Activated CD4-positive, alpha-beta memory T cell treated with anti-CD3 and anti-CD28 coated beads, Interleukin-2, amount 10 ng/mL, durations not matched to agents 7 days and 5 days (primary cell): ENCODE measurements around the gene VWA5B1. TPM values are rescaled to one million over a fixed set of nuclear protein-coding genes. Genes with fewer than 3 reads are reported as not detected.
"Not testable (repeated sequence)": the region's sequence is repeated elsewhere in the genome, so short reads cannot be mapped to it uniquely, and the experiment has no call there.

Experiments used
- CTCF ChIA-PET: fragments of 350-600 bp; sonication (Branson Sonifier 250); formaldehyde crosslinking; loops from one replicate; lab custom pipeline; 2021; ENCODE audit warnings: antibody characterized with exemption, inconsistent platforms; lab: Charles Lee
- POLR2A ChIA-PET: fragments of 350-600 bp; sonication (Branson Sonifier 250); formaldehyde crosslinking; loops from one replicate; lab custom pipeline; 2021; ENCODE audit warnings: antibody characterized with exemption; lab: Charles Lee
- DNase-seq: peaks from one replicate; pipeline ENCODE4 v3.0.0-alpha.2; 2020
- H3K27ac Mint-ChIP-seq: one replicate; pipeline ENCODE4 v1.8.0; 2021; ENCODE audit warnings: mild to moderate bottlenecking, mixed read lengths
- H3K27me3 Mint-ChIP-seq: one replicate; pipeline ENCODE4 v1.8.0; 2021; ENCODE audit warnings: mixed read lengths
- H3K36me3 Mint-ChIP-seq: one replicate; pipeline ENCODE4 v1.8.0; 2021; ENCODE audit warnings: low read depth, mixed read lengths
- H3K4me1 Mint-ChIP-seq: one replicate; pipeline ENCODE4 v1.8.0; 2021; ENCODE audit warnings: mixed read lengths
- H3K4me3 Mint-ChIP-seq: one replicate; pipeline ENCODE4 v1.8.0; 2021; ENCODE audit warnings: mild to moderate bottlenecking, mixed read lengths
- H3K9me3 Mint-ChIP-seq: one replicate; pipeline ENCODE4 v1.8.0; 2021; ENCODE audit warnings: mixed read lengths
- total RNA-seq, 2 experiments: library from RNA; stranded (reverse); gene quantifications; one replicate each; pipeline ENCODE4 v1.2.3, GENCODE V29; 2021

The VWA5B1 gene
- total RNA-seq, 2 experiments from 2014 or later: not detected

DNA sequence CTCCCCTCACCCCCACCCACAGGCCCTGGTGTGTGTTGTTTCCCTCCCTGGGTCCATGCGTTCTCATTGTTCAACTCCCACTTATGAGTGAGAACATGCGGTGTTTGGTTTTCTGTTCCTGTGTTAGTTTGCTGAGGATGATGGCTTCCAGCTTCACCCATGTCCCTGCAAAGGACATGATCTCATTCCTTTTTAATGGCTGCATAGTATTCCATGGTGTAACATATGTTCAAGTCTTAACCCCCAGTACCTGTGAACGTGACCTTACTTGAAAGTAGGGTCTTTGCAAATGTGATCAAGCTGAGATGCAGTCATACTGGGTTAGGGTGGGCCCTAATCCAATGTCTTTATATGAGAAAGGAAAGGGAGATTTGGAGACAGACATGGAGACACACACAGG lies 3.0 kb upstream of the VWA5B1 start:
- POLR2A ChIA-PET, H3K4me1 Mint-ChIP-seq, DNase-seq, H3K4me3 Mint-ChIP-seq, H3K27ac Mint-ChIP-seq, CTCF ChIA-PET, H3K36me3 Mint-ChIP-seq, H3K9me3 Mint-ChIP-seq: not testable (repeated sequence)
- H3K27me3 Mint-ChIP-seq: peaks cover 64% of the 10 kb centered on the region

DNA sequence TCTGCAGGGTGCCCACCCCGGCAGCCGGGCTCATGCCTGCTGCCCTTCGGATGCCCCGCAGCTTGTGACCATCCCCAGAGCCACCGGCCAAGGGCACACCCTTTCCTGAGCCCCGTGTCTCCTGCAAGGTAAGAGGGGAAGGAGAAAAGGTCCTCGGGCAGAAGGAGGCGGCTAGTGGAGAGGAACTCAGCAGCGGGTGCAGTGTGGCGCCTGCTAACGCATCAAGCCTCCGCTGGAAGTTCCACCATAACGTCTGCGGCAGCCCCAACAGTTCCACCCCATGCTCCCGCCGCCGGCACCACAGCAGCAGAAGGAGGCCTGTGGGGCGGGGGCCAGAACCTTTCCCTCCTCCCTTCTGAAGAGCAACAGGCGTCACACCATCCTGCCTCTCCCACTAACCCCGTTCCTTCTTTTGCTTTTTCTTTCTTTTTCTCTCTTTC lies 990 bp downstream of the VWA5B1 start:
- H3K27ac Mint-ChIP-seq: no peak overlapping the region
- no peaks in the 10 kb centered on the region for H3K9me3 Mint-ChIP-seq
- peaks cover 48% of the 10 kb centered on the region for H3K27me3 Mint-ChIP-seq
- H3K36me3 Mint-ChIP-seq: no peaks in the 10 kb centered on the region
- H3K4me3 Mint-ChIP-seq: no peak overlapping the region
- CTCF ChIA-PET: no interaction called here
- POLR2A ChIA-PET: no interaction called here
- H3K4me1 Mint-ChIP-seq: peaks cover 8% of the 10 kb centered on the region
- no peak for DNase-seq

DNA sequence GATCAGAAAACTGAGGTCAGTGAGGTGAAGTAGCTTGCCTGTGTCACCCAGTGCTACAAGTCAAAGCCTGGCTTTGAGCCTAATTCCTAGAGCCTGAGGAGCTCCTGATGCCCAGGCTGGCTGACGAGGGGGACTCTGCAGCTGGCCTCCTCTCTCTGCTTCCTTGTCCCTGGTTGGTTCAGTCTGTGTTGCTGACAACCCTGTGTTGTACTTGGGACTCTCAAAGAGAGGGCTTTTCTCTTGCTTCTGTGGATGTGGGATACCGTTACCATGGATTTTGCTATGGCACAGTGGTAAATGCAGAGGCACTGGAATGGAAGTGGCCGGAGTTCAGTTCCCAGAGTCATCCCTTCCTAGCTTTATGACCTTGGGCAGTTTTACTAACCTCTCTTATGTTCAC lies 8.0 kb downstream of the VWA5B1 start:
- H3K4me1 Mint-ChIP-seq: no peaks in the 10 kb centered on the region
- CTCF ChIA-PET: no interaction called here
- peaks cover 17% of the 10 kb centered on the region for H3K27me3 Mint-ChIP-seq
- POLR2A ChIA-PET: no interaction called here
- H3K4me3 Mint-ChIP-seq: no peak overlapping the region
- H3K27ac Mint-ChIP-seq: no peak overlapping the region
- DNase-seq: no peak
- H3K36me3 Mint-ChIP-seq: no peaks in the 10 kb centered on the region
- H3K9me3 Mint-ChIP-seq: no peaks in the 10 kb centered on the region

DNA sequence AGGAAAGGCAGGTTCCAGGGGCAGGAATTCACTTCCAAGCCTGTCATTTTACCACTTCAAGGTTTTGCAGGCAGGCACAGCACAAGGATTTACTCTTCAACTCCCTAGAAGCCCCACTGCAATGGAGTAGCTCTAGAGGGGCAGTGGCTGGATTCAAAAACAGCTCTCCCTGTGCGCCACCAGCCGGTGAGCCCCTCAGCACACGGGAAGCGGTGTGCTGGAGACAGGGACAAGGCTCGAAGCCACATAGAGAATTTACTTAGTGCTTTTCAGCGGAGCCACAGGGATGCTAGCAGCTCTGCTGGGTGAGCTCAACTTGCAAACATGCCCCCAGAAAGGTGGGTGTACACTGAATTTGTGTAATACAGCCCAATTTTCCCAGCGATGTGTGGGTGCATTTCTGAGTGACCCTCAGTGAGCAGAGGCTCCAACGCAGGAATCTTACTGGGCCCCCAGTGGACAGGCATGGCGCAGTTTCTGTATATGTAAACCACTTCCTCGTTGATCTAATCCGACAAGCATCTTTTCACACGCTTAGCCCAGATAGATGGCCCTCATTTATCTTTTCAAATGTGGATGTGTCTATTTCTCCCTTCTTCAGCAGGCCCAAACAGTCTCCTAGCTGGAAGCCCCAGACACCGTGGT lies 10.9 kb downstream of the VWA5B1 start:
- Mint-ChIP-seq H3K27me3 (peaks cover 18% of the 10 kb centered on the region), H3K9me3 (no peaks in the 10 kb centered on the region), H3K27ac (no peak overlapping the region), H3K4me1 (no peaks in the 10 kb centered on the region), H3K4me3 (no peak overlapping the region), H3K36me3 (no peaks in the 10 kb centered on the region)
- CTCF ChIA-PET: no interaction called here
- POLR2A ChIA-PET: no interaction called here
- DNase-seq: no peak

DNA sequence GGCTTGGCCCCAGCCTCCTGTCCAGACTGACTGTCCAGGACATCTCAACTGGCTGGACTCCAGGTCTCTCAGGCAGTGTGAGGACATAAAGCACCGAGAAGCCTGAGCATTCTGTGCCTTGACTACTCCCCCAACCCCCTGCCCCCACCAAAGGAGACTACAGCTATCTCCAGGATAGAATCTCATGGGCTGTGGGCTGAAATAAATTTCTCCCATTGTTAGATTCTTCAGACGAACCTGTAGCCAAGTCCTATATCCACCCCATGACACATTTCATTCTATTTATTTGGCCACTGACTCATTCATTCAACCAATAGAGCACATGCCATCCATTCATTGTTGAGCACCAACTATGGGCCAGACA lies 11.4 kb downstream of the VWA5B1 start:
- POLR2A ChIA-PET: no interaction called here
- Mint-ChIP-seq H3K36me3 (no peaks in the 10 kb centered on the region), H3K9me3 (no peaks in the 10 kb centered on the region), H3K27me3 (peaks cover 16% of the 10 kb centered on the region), H3K4me3 (no peak overlapping the region), H3K4me1 (no peaks in the 10 kb centered on the region), H3K27ac (no peak overlapping the region)
- no peak for DNase-seq
- CTCF ChIA-PET: no interaction called here

DNA sequence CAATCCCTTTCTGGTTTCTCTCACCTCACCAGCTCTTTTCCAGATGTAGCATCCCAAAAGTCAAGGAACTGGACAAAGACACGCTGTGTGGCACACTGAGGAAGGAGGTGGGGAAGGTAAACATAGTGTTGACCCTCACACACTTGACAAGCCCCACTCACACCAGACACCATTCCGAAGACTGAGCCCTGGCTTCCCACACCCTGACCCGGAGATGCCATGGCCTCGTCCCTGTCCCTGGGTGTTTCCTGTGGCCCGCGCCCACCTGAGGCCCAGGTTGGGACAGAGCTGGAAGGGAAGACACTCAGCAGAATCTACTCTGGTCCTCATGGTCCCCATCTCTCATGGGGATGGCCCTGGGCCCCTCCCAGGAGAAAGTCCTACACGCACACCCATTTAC lies 16.4 kb downstream of the VWA5B1 start:
- Mint-ChIP-seq H3K4me3 (no peak overlapping the region), H3K27ac (no peak overlapping the region), H3K27me3 (peaks cover 7% of the 10 kb centered on the region), H3K4me1 (no peaks in the 10 kb centered on the region), H3K36me3 (no peaks in the 10 kb centered on the region), H3K9me3 (no peaks in the 10 kb centered on the region)
- ChIA-PET POLR2A (no interaction called here), CTCF (no interaction called here)
- no peak for DNase-seq

DNA sequence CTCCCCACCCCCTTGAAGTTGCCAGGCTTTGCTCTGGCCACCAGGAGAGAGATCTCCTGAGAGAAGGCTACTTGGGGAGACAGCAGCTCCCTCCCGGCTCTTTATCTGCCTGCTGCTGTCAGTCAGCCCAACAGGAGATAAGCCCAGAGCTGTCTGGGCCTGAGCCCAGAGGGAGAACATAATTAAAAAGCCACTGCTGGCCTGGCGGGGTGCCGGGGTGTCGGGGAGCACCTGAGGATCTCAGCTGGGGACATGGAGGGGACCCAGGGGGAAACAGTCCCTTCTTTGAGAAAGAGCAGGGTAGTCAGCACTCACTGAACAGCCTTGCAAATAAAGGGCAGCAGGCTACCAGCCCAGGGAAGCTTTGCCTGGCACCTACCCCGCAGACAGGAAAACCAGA lies 17.9 kb downstream of the VWA5B1 start:
- ChIA-PET POLR2A (no interaction called here), CTCF (no interaction called here)
- Mint-ChIP-seq H3K27me3 (peaks cover 5% of the 10 kb centered on the region), H3K27ac (no peak overlapping the region), H3K9me3 (no peaks in the 10 kb centered on the region), H3K4me3 (no peak overlapping the region), H3K4me1 (no peaks in the 10 kb centered on the region), H3K36me3 (no peaks in the 10 kb centered on the region)
- DNase-seq: no peak

DNA sequence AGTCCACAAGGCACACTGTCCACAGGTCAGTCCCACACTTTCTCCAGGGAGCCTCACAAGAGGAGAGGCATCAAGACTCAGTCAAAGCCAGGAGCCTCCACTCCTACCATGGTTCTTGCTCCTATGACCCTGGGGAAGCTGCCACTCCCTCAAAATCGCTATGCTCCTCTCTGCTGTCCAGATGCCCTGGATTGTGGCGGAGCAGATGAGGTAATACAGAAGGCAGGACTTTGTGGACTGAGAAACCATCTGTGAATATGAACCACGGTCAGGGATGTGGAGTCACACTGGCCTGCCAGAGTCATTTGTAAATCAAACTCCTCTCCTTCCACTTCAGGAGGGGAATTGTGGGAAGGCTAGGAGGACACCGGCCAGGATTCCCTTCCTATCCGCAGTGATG lies 20.6 kb downstream of the VWA5B1 start:
- ChIA-PET POLR2A (no interaction called here), CTCF (no interaction called here)
- Mint-ChIP-seq H3K36me3 (no peaks in the 10 kb centered on the region), H3K4me3 (no peak overlapping the region), H3K9me3 (no peaks in the 10 kb centered on the region), H3K27ac (no peak overlapping the region), H3K27me3 (no peaks in the 10 kb centered on the region), H3K4me1 (no peaks in the 10 kb centered on the region)
- no peak for DNase-seq

DNA sequence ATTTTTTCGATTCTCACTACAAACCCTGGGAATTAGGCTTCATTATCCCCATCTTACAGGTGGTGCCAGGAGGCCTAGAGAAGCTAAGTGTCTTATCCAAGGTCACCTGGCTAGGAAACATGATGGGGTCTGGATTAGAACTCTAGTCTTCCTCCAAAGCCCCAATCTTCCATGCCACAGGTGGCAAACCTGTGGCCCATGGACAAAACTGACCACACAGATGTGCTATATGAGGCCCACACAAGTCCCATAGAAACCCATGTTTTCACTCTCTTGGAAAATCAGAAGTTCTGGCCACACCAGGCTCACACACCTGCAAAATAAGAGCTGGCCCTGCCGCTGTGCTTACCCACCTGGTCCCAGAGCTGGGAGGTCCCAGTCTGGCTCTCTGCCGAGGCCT lies 21.6 kb downstream of the VWA5B1 start:
- no peaks in the 10 kb centered on the region for H3K27me3 Mint-ChIP-seq
- H3K4me1 Mint-ChIP-seq: no peaks in the 10 kb centered on the region
- no peak overlapping the region for H3K27ac Mint-ChIP-seq
- DNase-seq: no peak
- H3K4me3 Mint-ChIP-seq: no peak overlapping the region
- H3K9me3 Mint-ChIP-seq: no peaks in the 10 kb centered on the region
- no peaks in the 10 kb centered on the region for H3K36me3 Mint-ChIP-seq
- POLR2A ChIA-PET: no interaction called here
- CTCF ChIA-PET: no interaction called here

DNA sequence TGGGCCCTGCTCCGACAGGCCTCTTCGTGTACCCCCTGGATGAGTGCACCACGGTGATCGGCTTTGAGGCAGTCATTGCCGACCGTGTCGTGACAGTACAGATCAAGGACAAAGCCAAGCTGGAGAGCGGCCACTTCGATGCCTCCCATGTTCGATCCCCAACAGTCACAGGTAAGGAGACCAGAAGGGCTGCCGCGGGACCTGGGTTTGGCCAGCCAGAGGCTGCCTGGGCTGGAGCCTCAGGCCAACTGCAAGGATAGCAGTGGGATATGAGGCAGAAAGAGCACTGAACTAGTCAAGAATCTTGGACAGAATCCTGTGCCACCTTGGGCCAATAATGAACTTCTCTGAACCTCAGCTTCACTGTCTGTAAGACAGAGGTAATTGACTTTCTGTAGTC lies 22.1 kb downstream of the VWA5B1 start:
- H3K4me1 Mint-ChIP-seq: no peaks in the 10 kb centered on the region
- H3K36me3 Mint-ChIP-seq: no peaks in the 10 kb centered on the region
- H3K27ac Mint-ChIP-seq: no peak overlapping the region
- no peak for DNase-seq
- H3K4me3 Mint-ChIP-seq: no peak overlapping the region
- ChIA-PET CTCF (no interaction called here), POLR2A (no interaction called here)
- no peaks in the 10 kb centered on the region for H3K9me3 Mint-ChIP-seq
- no peaks in the 10 kb centered on the region for H3K27me3 Mint-ChIP-seq

DNA sequence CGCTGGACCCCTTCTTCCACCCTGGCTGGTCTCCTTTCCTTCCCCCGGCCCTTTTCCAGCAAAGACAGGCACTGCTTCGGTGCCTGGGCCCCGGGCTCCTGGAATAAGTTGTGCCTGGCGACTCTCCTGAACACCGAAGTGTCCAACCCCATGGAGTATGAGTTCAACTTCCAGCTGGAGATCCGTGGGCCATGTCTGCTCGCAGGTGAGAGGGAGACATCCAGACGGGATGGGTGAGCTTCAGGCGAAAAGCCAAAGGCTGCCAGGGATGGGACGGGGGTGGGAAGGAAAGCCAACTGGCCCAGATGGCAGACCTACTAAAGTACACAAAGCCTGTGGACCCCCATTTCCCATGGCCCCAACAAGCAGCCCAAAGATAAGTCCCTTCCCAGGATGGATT lies 26.8 kb downstream of the VWA5B1 start:
- Mint-ChIP-seq H3K27me3 (peaks cover 20% of the 10 kb centered on the region), H3K4me1 (peaks cover 17% of the 10 kb centered on the region), H3K9me3 (no peaks in the 10 kb centered on the region), H3K36me3 (no peaks in the 10 kb centered on the region), H3K4me3 (no peak overlapping the region), H3K27ac (no peak overlapping the region)
- ChIA-PET CTCF (no interaction called here), POLR2A (no interaction called here)
- no peak for DNase-seq

DNA sequence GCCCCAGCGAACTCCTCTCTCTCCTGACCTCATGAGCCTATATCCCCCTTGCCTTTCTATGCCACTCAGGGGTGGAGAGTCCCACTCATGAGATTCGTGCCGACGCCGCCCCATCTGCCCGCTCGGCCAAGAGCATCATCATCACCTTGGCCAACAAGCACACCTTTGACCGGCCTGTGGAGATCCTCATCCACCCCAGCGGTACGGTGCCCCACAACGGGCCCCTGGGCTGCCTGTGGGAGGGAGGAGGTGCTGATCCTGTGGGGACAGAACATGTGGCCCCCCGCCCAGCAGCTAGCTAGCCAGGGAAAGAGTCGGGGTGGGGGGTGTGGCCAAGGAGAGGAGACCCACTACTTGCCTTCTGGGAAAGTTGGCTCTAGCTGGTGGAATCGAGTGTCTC lies 27.8 kb downstream of the VWA5B1 start:
- Mint-ChIP-seq H3K4me1 (peaks cover 27% of the 10 kb centered on the region), H3K4me3 (no peak overlapping the region), H3K9me3 (no peaks in the 10 kb centered on the region), H3K27ac (no peak overlapping the region), H3K27me3 (peaks cover 23% of the 10 kb centered on the region), H3K36me3 (no peaks in the 10 kb centered on the region)
- no peak for DNase-seq
- ChIA-PET CTCF (no interaction called here), POLR2A (no interaction called here)

DNA sequence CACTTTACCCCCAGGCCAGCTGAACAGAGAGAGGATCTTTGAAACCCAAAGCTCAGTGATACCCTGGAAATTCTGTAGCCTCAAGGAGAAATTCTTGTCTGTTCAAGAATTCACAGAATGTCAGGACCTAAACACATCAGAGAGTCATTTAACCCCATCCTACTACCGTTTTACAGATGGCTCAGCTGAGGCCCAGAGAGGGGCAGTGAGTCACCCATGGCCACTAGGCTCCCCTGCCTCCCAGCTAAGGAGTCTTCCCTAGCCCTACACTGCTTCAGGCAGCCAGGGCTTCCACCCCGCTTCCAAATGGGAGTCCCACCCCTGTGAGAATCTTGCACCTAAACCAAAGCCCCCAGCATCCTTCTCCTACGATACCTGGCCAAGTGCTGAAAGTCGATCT lies 28.3 kb downstream of the VWA5B1 start:
- peaks cover 28% of the 10 kb centered on the region for H3K4me1 Mint-ChIP-seq
- H3K27me3 Mint-ChIP-seq: peaks cover 27% of the 10 kb centered on the region
- no peak for DNase-seq
- H3K4me3 Mint-ChIP-seq: no peak overlapping the region
- CTCF ChIA-PET: no interaction called here
- H3K36me3 Mint-ChIP-seq: no peaks in the 10 kb centered on the region
- H3K9me3 Mint-ChIP-seq: no peaks in the 10 kb centered on the region
- POLR2A ChIA-PET: no interaction called here
- H3K27ac Mint-ChIP-seq: no peak overlapping the region

DNA sequence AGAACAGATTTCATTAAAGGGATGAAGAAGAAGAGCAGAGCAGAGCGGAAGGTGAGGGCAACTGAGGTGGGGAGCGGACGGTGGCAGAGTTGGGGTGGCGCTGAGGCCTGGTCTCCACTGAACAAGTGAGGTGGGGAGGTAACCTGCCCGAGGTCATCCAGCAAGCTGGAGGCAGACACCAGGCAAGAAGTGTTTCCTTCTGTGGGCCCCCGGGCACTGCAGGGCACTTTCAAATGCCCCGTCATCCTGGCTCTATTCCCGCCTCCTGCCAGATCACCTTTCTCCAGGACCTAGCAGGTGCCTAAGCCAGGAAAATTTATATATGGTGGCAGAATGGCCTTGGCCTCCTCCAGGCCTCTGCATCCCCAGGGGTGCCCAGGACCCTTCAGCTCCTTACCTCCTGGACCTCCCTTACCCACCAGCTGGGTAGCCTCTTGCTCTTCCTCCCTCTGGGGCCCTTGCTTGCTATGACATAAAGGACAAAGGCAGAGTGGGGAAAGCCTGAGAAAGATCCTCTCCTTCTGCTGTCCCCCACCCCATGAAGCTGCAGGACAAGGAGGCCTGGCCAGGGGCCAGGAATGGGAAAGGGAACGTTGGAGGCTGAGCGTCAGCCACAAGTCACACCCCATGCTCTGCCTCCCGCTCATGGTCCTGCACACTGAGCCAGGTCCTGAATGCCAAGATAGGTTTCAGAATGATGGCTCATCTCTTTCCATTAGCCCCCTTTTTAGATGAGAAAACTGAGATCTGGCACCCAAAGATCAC lies 29.0 kb downstream of the VWA5B1 start:
- DNase-seq: no peak
- Mint-ChIP-seq H3K27ac (no peak overlapping the region), H3K4me3 (no peak overlapping the region), H3K36me3 (no peaks in the 10 kb centered on the region), H3K9me3 (no peaks in the 10 kb centered on the region), H3K27me3 (peaks cover 30% of the 10 kb centered on the region), H3K4me1 (peaks cover 30% of the 10 kb centered on the region)
- ChIA-PET CTCF (interaction anchor here (0.9 kb wide), 1 partner anchor 107 kb away, joined by 4 read pairs; no protein-coding TSS in a partner anchor), POLR2A (no interaction called here)
